GM19397 (cell line): ENCODE data around the gene ARHGDIG.
"Not testable (repeated sequence)": the region's sequence is repeated elsewhere in the genome, so short reads cannot be mapped to it uniquely, and the experiment has no call there.

Experiments used
- ATAC-seq: cut with Tn5 transposase; IDR thresholded peaks from one replicate; pipeline ENCODE4 v1.9.1; 2021; ENCODE audit warnings: mild to moderate bottlenecking, moderate library complexity; ENCODE audit not compliant: unreplicated experiment

The ARHGDIG gene

DNA sequence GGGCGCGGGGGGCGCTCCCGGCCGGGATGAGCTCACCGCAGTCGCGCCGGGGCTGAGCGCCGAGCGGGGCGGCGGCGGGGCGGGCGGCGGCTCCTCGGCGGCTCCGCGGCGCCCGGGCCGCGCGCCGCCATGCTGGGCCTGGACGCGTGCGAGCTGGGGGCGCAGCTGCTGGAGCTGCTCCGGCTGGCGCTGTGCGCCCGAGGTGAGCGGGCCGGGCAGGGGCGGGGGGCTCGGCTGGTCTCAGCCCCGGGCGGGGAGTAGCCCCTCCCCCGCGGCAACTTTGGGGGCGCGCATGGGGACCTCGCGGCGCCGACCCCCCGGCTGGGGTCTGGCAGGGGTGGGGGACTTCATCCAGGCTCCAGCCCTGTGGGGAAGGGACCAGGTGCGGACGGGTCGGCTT, at the start of gene ARHGDIG:
TSS of gene ARHGDIG (plus strand) at position 40 of the 400 bp plus-strand sequence. CDS start at position 130, 90 bp downstream.
- no peak for ATAC-seq

DNA sequence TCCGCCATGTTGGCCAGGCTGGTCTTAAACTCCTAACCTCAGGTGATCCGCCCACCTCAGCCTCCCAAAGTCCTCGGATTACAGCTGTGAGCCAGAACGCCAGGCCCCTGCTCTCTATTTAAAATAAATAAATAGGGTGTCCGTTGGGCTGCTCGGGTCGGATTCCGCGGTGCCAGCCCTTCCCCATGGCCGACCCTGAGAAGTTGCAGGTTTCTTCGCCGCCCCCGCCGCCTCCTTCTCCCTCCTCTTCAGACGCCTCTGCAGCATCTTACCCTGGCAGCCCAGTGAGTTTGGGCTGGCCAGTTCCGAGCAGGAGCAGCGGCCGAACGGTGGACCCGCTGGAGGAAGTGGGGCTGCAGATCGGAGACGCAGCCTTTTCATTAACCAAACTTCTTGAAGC, 49.4 kb upstream of the ARHGDIG start:
- no peak for ATAC-seq

DNA sequence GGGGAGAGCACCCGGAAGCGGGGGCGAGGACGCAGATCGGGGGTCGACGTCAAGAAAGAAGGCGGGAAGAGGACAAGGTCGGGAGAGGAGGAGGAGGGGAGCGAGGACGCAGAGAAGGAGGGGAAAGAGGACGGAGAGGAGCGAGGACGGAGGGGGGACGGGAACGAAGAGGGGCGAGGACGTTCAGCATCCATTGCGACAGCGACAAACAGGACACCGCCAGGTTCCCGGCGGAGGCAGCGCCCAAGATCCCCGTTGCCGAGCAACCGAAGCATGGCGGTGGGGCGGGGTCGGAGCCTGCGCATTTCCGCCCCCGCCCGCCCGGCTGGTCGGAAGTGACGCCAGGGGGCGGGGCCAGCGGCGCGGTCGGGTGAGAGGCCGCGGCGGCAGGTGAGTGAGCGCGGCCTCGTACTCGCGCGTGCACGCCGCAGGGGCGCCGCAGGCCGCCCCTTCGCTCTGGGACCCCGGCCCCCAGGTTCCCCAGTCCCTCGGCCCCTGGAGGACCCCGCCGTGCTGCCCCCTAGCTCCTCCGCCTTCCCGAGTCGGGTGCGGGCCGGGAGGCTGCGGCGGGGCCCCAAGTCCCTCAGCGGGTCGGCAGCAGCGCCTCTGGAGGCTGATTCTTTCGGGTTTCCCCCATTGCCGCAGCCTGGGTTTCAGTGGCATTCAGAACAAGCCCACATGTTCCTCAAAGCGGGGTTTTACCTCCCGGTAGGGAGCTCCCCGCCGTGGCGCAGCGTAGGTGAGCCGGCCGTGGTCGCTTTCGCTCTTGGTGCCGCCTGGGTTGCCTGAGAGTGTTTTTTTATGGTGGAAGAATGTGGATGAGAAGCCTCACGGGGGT, 45.7 kb upstream of the ARHGDIG start, which contains the start of gene FAM234A:
TSS of gene FAM234A (plus strand) at position 354 of the 838 bp plus-strand sequence. CDS start 19,593 bp downstream, outside the sequence.
- ATAC-seq, result peak; percentile 86

DNA sequence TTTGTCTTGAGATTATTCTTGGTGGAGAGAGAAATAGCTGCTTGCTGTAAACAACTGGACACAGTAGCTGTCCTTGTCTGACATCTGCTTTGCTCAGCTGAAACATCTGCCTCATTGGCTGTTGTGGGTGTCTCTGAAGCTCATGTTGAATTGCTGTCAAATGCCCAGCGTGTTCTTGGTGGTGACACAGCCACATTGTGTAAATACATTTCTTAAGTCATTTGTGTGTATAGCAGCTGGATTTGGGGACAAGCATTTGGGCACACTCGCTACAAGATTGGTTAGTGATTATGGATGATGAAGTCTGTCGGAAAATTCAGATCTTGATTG, 40.5 kb upstream of the ARHGDIG start:
- ATAC-seq, result no peak

DNA sequence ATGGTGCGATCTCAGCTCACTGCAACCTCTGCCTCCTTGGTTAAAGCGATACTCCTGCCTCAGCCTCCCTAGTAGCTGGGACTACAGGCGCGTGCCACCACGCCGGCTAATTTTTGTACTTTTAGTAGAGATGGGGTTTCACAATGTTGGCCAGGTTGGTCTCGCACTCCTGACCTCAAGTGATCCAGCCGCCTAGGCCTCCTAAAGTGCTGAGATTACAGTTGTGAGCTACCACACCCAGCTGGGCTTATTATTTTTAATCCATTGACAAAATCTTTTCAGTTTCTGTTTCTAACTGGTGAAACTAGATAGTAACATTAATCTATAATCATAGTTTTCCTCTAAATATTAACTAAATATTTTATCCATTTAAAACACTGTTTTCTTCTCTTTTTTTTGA, 39.8 kb upstream of the ARHGDIG start:
- ATAC-seq, result no peak

DNA sequence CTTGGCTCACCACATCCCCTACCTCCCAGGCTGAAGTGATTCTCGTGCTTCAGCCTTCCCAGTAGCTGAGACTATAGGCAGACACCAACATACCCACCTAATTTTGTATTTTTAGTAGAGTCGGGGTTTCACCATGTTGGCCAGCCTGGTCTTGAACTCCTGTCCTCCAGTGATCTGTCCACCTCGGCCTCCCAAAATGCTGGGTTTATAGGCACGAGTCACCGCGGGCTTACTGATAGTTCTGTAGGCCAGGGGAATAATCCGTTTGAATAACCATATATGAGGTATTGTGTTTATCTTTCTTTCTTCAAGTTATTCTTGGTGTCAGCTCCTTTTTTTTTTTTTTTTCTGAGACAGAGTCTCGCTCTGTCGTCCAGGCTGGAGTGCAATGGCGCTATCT, 38.1 kb upstream of the ARHGDIG start:
- no peak for ATAC-seq

DNA sequence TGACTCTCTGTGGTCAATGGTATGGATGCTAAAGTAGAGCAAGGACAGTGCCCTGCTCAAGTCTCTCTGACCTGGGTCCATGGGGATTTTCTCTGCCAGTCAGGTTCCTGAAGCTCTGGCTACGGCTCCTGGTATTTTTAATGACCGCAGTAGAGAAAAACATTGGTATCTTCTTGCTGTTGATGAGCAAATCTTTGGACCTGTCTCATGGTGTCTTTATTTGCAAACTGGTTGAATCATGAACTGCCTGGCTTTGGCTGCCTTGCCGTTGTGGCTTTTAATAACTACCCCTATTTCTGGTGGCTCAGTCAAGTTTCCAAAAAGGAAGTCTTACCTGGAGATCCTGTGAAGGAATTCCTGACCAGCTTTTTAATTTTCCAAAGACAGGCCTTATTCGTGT, 37.0 kb upstream of the ARHGDIG start:
- ATAC-seq, result no peak

DNA sequence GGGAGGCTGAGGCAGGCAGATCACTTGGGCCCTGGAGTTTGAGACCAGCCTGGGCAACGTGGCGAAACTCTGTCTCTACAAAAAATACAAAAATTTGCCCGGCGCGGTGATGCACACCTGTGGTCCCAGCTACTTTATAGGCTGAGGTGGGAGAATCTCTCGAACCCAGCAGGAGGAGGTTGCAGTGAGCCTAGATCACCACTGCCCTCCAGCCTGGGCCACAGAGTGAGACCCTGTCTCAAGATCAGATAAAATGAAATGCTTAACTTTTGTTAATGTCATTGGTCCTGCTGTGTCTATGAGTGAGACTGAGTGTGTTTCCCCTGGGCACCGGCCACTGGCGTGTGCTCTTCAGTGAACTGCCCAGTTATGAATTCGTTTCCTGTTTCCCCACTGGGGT, 35.3 kb upstream of the ARHGDIG start:
- ATAC-seq, result no peak

DNA sequence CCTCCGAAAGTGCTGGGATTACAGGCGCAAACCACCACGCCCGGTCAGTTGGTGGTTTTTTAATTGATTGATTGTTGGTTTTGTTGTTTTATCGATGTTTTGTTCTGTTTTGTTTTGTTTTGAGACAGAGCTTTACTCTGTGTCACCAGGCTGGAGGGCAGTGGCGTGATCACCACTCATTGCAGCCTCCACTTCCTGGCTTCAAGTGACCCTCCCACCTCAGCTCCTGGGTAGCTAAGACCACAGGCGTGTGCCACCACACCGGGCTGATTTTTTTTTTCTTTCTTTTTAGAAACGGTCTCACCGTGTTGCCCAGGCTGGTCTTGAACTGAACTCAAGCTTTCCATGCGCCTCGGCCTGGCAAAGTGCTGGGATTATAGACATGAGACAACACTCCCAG, 33.4 kb upstream of the ARHGDIG start:
- ATAC-seq, result no peak

DNA sequence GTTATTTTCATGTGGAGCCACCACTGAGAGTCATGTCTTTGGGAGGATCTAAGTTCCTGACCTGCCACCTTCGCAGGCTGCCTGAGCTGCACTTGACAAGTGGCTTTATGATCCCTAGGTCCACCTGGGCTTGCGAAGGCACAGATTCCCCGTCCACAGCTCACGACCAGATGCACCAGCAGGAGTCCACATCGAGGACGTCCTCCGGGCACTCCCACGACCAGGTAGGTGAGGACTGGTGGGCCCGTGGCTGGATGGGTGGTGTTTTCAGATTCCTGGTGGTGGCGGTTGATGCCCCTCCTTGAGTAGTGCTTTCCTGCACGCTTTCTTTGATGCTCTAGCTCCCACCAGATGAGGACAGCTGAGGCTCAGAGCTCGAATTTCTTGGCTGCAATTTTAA, 31.0 kb upstream of the ARHGDIG start:
- ATAC-seq, result no peak

DNA sequence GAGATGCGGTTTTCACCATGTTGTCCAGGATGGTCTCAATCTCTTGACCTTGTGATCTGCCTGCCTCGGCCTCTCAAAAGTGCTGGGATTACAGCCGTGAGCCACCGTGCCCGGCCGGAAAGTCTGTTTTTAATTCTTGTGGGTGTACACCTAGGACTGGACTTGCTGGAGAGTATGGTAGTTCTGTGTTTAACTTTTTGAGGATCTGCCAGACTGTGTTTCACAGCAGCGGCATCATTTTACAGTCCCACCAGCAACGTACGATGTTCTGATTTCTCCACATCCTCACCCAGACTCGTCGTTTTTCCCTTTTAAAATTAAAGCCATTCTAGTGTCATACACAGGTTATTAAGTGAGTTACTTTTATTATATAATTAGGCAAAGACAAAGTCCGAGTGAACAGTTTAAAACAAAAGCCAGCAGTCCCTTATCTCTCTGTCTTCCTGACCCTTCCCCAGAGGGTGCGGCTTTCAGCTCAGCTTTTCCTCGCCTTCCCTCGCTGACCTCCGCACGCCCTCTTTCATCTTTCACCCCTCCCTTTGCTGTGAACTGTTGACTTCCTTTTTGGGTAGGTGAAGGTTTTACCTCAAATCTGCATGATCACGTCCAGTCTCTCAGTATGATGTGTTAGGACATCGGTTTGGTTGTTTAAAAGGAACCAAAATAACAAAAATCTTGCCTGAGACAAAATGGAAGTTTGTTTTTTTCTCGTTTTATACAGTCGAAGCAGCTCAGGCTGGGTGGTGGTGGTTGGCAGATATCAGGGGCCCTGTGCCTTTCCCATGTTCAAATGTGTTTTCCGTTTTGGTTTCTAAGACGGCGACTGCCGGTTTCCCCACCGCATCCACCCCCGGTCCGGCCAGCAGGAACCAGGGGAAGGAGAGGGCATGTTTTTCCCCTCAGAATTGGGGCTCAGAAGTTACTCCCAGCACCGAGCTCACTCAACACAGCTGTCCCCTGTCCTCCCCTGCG, 27.7 kb upstream of the ARHGDIG start:
- ATAC-seq, result no peak

DNA sequence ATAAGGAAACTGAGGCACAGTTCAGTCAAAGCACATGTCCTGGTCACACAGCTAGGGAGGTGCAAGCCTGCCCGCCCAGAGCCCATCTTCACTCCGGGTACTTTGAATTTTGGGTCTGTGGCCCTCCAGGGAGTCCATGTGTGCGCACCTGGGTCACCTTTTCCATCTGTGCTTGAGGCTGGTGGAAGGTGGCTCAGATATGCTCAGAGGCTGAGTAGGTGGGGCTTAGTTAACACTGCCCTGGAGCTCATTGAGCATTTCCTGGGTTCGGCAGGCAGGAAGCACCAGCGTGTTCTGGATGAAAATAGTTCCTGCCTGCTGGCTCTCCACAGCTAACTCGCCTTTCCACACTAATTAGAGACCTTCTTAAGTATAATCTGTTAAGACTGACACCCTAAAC, 26.6 kb upstream of the ARHGDIG start:
- no peak for ATAC-seq

DNA sequence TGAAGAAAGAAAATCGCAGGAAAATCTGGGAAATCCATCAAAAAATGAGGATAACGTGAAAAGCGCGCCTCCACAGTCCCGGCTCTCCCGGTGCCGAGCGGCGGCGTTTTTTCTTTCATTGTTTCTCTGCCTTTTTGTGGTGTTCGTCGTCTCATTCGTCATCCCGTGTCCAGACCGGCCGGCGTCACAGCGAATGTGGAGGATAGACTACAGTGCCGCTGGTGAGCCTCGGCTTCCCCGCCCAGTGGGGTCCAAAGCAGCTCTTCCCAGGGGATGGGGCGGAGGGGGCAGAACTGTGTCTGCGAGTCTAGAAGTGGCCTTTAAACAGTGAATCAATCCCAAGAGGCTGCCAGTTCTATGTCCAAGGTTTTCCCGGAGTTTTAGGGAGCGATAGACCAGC, 25.9 kb upstream of the ARHGDIG start:
- ATAC-seq, result no peak

DNA sequence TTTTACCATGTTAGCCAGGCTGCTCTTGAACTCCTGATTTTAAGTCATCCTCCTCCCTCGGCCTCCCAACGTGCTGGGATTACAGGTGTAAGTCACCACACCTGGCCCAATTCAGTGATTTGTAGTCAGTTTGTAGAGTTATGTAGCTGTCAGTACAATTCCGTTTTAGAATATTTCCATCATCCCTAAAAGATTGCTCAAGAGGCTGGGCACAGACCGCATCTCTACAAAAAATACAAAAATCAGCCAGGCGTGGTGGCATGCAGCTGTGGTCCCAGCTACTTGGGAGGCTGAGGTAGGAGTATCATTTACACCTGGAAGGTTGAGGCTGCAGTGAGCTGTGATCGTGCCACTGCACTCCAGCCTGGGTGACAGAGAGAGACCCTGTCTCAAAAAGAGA, 25.2 kb upstream of the ARHGDIG start:
- no peak for ATAC-seq

DNA sequence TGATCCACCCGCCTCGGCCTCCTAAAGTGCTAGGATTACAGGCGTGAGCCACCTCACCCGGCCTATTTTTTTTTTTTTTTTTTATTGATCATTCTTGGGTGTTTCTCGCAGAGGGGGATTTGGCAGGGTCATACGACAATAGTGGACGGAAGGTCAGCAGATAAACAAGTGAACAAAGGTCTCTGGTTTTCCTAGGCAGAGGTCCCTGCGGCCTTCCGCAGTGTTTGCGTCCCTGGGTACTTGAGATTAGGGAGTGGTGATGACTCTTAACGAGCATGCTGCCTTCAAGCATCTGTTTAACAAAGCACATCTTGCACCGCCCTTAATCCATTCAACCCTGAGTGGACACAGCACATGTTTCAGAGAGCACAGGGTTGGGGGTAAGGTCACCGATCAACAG, 22.3 kb upstream of the ARHGDIG start:
- ATAC-seq, result not testable (repeated sequence)

DNA sequence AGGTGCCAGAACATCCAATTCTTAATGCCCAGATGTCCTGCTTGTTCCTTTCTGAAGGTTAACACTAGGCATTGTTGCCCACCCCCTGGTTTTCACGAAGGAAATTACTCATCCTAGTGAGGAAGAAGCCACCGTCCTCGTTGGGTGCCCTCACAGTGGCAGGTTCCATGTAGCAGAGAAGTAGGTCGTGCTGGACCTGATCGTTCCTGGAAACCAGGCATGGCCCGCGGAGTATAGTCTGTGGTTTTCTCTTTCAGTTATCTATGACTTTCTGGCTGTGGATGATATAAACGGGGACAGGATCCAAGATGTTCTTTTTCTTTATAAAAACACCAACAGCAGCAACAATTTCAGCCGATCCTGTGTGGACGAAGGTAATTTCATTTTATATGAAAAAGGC, 21.2 kb upstream of the ARHGDIG start:
- ATAC-seq, result no peak

DNA sequence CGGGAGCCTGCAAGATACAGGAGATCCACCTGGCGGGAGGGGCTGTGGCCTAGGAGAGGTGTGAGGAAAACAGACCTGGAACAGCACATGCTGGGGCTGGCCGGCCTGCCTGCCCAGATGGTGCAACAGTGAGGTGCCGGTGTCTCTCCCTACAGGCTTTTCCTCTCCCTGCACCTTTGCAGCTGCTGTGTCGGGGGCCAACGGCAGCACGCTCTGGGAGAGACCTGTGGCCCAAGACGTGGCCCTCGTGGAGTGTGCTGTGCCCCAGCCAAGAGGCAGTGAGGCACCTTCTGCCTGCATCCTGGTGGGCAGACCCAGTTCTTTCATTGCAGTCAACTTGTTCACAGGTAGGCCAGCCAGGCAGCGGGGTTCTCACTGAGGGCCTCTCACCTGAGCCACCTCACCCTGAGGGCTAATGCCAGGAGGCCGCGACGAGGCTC, 20.6 kb upstream of the ARHGDIG start:
- no peak for ATAC-seq

DNA sequence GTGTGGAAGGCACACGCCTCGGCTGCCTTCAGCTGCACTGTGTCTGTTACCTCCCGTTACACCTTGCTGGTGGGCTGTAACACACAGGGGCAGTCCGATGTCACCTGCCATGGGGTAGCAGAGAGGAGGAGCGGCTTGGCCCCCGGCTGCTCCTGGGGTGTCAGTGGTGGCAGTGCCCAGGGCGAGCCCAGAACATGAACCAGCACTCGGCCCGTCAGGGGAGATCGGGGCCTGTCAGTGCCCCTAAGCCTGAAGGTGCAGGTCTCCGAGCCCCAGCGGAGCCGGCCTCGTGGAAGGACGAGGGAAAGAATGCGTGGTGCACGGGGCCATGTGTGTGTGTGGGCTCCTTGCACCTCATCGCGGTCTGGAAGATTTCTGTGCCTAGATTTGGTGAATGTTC, 20.1 kb upstream of the ARHGDIG start:
- no peak for ATAC-seq

DNA sequence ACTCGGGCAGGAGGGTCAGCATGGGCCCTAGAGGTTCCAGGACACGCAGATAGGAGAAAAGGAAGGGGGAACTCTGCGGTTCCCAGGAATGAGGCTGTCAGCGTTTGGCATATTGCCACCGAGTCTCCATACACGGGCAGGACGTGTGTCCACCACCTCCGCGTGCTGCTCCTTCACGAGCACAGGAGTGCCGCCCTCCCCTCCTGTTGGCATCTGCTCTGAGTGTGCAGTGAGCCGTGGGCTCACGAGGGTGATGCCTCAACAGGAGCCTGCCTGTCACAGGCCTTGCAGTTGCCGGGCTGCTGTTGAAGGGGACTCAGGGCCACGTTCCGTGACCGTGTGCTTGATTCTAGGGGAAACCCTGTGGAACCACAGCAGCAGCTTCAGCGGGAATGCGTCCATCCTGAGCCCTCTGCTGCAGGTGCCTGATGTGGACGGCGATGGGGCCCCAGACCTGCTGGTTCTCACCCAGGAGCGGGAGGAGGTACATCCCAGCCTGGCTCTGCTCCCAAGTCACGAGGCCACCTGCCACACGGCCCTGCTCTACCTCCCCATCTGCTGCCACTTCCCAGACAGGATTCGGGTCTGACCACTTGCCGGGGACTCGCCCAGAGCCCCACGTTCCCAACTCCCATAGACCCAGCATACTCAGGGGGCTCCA, 19.2 kb upstream of the ARHGDIG start:
- no peak for ATAC-seq

DNA sequence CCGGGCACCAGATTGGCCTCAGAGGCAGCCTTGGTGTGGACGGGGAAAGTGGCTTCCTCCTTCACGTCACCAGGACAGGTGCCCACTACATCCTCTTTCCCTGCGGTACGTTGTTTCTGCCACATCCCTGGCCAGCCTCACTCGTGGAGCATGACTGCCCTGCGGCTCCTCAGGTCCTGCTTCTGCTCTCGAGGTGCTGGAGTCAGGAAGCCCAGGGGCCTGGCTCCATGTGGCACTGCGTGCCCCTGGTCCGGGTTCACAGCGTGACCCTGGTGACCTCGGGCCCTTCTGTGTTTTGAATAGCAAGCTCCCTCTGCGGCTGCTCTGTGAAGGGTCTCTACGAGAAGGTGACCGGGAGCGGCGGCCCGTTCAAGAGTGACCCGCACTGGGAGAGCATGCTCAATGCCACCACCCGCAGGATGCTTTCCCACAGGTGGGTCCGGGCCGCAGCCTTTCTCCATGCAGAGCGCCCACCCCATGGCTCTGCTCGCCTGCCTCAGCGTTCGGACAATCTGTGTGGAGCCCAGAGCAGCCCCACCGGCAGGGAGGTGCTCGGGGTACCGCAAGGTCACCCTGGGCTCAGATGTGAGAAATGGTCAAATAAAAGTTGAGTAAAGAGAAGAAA, 18.2 kb upstream of the ARHGDIG start:
- ATAC-seq, result no peak
